Measurements from ENCODE around the gene CLASP1. TPM values are rescaled to one million over a fixed set of nuclear protein-coding genes. Genes with fewer than 3 reads are reported as not detected.

Gene CLASP1
- total RNA-seq, 6 experiments from 2014 or later: 19.7 to 32.4 (median 24.1) TPM

- no peak overlapping the region for H3K4me3 ChIP-seq
- DNase-seq: peak in 1 of 3 donors; percentile 16
- TF ChIP-seq POLR2A (IDR thresholded peaks at IDR 0.05): no peak
- no peak for TF ChIP-seq CTCF (IDR thresholded peaks at IDR 0.05)
- H3K27ac ChIP-seq: no peak overlapping the region
- H3K9me3 ChIP-seq: peaks cover 0 to 5% (median 0%) of the 10 kb centered on the region in 4 donors
- H3K27me3 ChIP-seq: no peaks in the 10 kb centered on the region
- intact Hi-C loops (cut with DNase I): no loop called here
- WGBS (ENCODE audit: insufficient coverage, low coverage, low lambda C conversion rate, missing lambda C conversion rate): 24% methylated on average over 3 of the region's 3 CpGs
- H3K36me3 ChIP-seq: no peaks in the 10 kb centered on the region
- ATAC-seq: peak in 2 of 4 donors; percentile 16 to 42
- no peaks in the 10 kb centered on the region for H3K4me1 ChIP-seq
Observed at GRCh38 chr2:121309801-121310200, 339.5 kb downstream of the CLASP1 start.

- intact Hi-C loops (cut with DNase I): no loop called here
- H3K4me3 ChIP-seq: no peak overlapping the region
- no peaks in the 10 kb centered on the region for H3K36me3 ChIP-seq
- H3K27me3 ChIP-seq: no peaks in the 10 kb centered on the region
- no peak for ATAC-seq
- peaks cover 0 to 5% (median 0%) of the 10 kb centered on the region in 4 donors for H3K9me3 ChIP-seq
- H3K4me1 ChIP-seq: no peaks in the 10 kb centered on the region
- DNase-seq: no peak
- TF ChIP-seq POLR2A (IDR thresholded peaks at IDR 0.05): no peak
- TF ChIP-seq CTCF (IDR thresholded peaks at IDR 0.05): no peak
- H3K27ac ChIP-seq: no peak overlapping the region
Observed at GRCh38 chr2:121309323-121309722, 339.9 kb downstream of the CLASP1 start.

- no peak for TF ChIP-seq POLR2A (IDR thresholded peaks at IDR 0.05)
- no peak for TF ChIP-seq CTCF (IDR thresholded peaks at IDR 0.05)
- ATAC-seq: no peak
- no peaks in the 10 kb centered on the region for H3K4me1 ChIP-seq
- peaks cover 0 to 5% (median 0%) of the 10 kb centered on the region in 4 donors for H3K9me3 ChIP-seq
- DNase-seq: no peak
- H3K4me3 ChIP-seq: no peak overlapping the region
- WGBS (ENCODE audit: insufficient coverage, low coverage, low lambda C conversion rate, missing lambda C conversion rate): 85% methylated on average over 2 of the region's 2 CpGs
- no peaks in the 10 kb centered on the region for H3K36me3 ChIP-seq
- intact Hi-C loops (cut with DNase I): no loop called here
- H3K27me3 ChIP-seq: no peaks in the 10 kb centered on the region
- no peak overlapping the region for H3K27ac ChIP-seq
Observed at GRCh38 chr2:121307048-121307447, 342.2 kb downstream of the CLASP1 start.

GRCh38 chr2:121304941-121305340 is 344.3 kb downstream of the CLASP1 start:
- Histone ChIP-seq H3K36me3 (no peaks in the 10 kb centered on the region), H3K4me1 (no peaks in the 10 kb centered on the region), H3K9me3 (no peaks in the 10 kb centered on the region), H3K4me3 (no peak overlapping the region), H3K27ac (no peak overlapping the region), H3K27me3 (no peaks in the 10 kb centered on the region)
- WGBS (ENCODE audit: insufficient coverage, low coverage, low lambda C conversion rate, missing lambda C conversion rate): 42% methylated on average over 2 of the region's 2 CpGs
- ATAC-seq (no peak), DNase-seq (no peak)
- intact Hi-C loops (cut with DNase I): no loop called here
- TF ChIP-seq CTCF (IDR thresholded peaks at IDR 0.05): no peak
- no peak for TF ChIP-seq POLR2A (IDR thresholded peaks at IDR 0.05)
